Neural cell (in vitro differentiated cells): ENCODE data around the gene CSTF1.

ENCODE experiments used
- CTCF ChIP-seq: fragments of 450-650 bp; IDR thresholded peaks from 2 replicates; pipeline ENCODE4 v1.5.1; 2014; ENCODE audit warnings: antibody characterized with exemption, mild to moderate bottlenecking, moderate library complexity; ENCODE audit not compliant: poor library complexity, severe bottlenecking
- EP300 ChIP-seq: fragments of 450-650 bp; conservative IDR thresholded peaks from 2 replicates; pipeline ENCODE4 v1.6.1; 2014; ENCODE audit warnings: antibody characterized with exemption, mild to moderate bottlenecking, moderate library complexity; ENCODE audit not compliant: poor library complexity, severe bottlenecking
- EZH2 ChIP-seq: fragments of 200-600, 300-800 bp; shearing (Covaris generic), sonication (generic); IDR thresholded peaks from 2 replicates; pipeline ENCODE4 v1.6.1; 2014; ENCODE audit warnings: antibody characterized with exemption, low read length, borderline replicate concordance, mild to moderate bottlenecking; ENCODE audit not compliant: insufficient read depth, poor library complexity, severe bottlenecking
- POLR2AphosphoS5 ChIP-seq: IDR thresholded peaks from 2 replicates; pipeline ENCODE4 v1.6.1; 2012

DNA sequence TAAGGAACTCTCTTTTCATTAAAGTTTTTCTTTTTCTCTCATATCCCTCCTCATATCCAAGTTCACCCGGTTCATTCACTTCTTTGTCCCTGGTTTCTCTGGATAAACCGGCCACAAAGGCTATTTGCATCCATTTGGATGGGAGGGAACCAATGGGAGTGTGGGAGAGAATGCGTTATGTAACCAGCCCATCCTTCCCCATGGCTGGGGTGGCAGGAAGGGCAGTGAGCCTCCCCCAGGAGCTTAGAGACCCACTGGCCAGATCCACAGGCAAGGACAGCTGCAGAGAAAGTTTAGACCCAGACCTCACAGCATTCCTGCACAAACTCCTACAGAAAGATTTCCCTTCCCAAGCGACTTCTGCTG lies 30.4 kb downstream of the CSTF1 start:
- TF ChIP-seq CTCF (no peak), EP300 (no peak), EZH2 (no peak), POLR2AphosphoS5 (no peak)
